Iris pigment epithelial cell (primary cell): Measurements from ENCODE around the gene SUMF1.
"Not testable (repeated sequence)": the region's sequence is repeated elsewhere in the genome, so short reads cannot be mapped to it uniquely, and the experiment has no call there.

Experiments used
- DNase-seq: peaks from one replicate; pipeline ENCODE4 v3.0.0-alpha.2; 2011; ENCODE audit warnings: low read depth

Gene SUMF1

DNA sequence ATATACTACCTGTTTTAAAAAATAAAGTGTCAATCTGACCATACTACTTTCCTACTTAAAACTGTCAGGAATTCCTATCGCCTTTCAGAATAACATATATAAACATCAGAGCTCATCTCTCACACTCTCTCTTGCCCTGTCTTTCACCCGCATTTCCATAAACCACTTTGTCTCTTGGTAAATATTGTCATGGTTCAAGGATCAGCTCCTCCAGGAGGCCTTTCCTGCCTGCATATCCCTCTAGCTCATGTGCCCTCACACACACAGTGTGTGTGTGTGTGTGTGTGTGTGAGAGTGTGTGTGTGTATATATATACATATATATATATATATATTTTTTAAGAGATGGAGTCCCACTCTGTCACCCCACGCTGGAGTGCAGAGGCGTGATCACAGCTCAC lies 6.7 kb downstream of the SUMF1 start:
- DNase-seq, result no peak

DNA sequence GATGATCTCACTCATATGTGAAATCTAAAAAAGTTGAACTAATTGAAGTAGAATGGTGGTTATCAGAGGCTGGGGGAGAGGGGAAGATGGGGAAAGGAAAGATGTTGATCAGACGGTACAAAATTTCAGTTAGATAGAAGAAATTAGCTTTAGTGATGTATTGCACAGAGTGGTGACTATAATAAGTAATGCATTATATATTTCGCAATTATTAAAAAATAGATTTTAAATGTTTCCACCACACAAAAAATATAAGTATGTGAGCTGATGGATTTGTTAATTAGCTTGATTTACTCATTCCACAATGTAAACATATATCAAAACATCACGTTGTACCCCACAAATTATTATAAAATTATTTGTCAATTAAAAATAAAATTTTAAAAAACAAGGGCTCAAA lies 8.1 kb downstream of the SUMF1 start:
- DNase-seq, result no peak

DNA sequence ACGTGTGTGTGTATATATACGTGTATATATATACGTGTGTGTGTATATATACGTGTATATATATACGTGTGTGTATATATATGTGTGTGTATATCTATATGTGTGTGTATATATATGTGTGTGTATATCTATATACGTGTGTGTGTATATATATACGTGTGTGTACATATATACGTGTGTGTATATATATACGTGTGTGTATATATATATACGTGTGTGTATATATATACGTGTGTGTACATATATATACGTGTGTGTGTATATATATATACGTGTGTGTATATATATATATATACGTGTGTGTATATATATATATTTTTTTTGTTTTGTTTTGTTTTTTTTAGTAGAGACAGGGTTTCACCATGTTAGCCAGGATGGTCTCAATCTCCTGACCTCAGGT lies 10.3 kb downstream of the SUMF1 start:
- not testable (repeated sequence) for DNase-seq

DNA sequence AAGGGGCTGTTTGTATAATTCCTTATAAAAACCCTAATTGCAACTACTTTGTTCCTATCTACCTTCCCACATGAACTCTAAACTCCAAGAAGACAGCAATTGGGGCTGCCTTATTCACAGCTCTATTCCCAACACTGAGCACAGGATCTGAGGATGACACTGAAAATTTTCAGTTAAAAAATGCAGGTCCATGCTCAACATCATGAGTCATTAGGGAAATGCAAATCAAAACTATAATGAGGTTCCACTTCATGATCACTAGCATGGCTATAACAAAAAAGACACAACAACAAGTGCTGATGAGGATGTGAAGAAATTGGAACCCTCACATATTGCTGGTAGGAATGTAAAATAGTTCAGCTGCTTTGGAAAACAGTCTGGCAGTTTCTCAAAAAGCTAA lies 12.9 kb downstream of the SUMF1 start:
- DNase-seq, result no peak

DNA sequence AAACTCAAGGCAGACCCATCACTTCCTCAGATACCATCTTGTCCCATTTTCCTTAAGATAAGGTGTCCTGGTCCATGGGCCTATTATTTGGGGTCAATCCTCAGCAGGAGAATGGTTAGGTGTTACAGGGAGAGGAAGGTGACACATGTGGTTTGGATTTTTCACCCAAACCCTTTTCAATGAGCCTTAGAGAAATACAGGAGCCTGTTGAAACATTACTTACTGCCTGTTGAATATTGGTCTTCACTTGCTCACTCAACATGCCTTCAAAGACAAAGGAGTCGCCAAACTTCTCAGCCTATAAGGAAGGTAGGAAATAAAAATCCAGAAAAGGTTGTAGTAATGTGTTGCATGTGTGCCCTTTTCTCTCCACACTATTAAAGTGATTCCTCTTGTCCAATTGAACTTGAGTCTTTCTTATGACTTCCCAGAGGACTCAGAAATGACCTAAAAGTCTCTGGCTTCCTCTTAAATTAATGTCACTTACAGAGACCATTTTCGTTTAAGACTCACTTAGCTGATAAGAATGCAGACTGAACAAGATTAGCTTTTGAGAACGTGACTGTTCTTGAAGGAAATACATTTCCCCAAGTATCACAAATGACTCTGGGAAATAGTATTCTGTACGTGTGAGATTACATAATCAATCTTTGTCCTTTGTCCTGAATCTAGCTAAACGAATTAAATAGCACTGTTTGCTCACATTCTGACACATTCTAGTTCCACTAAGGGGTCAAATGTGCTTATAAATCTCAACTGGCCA lies 17.8 kb downstream of the SUMF1 start:
- no peak for DNase-seq

DNA sequence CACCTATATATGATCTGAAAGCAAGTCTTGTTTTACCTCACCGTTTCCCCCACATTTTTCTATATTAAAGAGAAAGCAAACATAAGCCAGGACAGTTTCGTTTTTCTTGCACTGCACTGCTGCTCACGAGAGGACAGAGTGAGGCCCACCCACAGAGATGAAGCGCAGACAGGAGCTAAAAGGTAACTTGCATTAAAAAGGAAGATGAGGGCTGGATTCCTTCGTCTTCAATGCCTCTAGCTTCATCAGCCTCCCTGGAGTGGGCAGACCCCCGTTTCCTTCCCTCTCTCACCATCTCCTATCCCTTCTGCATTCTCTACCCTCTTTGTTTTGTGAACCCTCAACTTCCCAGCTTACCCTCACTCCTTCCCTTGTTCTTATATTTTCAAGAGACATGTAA lies 18.9 kb downstream of the SUMF1 start:
- no peak for DNase-seq

DNA sequence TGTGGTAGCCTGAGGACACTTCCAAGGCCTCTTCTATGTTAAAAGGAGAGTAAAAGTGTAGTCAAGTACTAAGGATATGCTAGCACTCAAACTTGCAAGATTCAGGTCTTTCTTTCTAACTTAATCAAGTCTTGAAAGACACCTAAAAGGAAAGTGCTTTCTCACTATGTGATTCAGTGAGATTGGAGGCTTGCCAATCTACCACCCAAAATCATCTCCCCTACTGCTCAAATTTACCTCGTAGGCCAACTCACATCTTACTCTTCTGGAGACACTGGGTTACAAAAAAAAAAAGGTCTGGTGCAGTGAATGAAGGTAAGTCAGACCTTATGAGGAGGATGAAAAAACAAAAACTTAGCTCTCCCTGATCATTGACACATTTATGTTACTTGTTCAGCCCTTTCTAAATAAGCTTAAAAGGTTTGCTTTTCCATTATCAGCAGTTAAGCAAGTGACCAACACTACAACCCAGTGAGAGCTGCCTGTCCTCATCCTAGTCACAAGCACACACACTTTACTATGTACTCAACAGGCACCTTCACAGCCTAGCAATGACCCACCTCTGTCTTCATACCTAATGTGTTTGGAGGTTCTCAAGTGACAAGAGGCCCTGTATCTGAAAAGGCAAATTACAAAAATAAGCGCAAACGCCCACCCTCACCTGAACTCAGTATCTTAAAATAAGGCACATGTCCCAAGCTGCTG lies 19.6 kb downstream of the SUMF1 start:
- DNase-seq, result no peak

DNA sequence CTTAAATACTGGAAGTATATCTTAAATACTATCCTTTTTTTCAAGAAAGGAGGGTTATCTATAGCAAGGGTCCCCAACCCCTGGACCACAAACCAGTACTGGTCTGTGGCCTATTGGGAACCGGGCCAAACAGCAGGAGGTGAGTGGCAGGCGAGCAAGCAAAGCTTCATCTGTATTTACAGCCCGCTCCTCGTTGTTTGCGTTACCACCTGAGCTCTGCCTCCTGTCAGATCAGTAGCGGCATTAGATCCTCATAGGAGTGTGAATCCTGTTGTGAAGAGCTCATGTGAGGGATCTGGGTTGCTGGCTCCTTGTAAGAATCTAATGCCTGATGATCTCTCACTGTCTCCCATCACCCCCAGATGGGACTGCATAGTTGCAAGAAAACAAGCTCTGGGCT lies 26.1 kb downstream of the SUMF1 start:
- DNase-seq, result no peak

DNA sequence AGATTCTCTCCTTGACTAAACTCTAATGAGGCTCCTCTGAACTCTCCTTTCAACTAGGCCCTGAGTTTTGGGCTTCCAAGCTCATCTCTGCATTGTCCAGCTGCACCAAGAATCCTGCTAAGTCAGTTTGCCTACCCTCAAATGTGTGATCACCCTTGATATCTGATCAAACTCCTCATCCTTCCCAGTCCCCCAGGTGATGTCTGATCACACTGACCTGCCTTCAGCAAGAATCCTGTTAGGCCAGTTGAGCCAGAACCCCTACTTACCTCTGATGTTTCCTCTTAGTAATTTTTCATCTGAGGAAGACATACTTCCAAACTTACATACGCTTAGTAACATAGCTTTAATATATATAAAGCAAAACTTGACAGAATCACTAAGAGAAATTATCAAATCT lies 28.8 kb downstream of the SUMF1 start:
- DNase-seq, result no peak

DNA sequence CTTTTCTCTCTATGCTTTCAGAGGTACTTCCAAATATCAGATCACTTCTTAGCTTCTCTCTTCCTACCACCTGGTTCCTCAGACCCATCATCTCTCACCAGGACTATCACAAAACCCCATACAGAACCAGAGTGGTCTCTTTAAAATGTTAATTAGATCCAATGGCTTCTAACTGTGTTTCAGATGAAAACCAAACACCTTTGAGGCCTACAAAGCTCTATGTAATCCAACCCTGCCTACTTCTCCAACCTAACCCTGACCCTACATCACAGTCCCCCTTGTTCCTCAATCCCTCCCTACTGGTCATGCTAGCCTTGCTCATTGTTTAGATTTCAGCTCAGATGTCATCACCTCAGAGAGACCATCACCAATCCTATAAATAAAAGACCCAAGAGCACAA lies 34.8 kb downstream of the SUMF1 start:
- DNase-seq, result no peak

DNA sequence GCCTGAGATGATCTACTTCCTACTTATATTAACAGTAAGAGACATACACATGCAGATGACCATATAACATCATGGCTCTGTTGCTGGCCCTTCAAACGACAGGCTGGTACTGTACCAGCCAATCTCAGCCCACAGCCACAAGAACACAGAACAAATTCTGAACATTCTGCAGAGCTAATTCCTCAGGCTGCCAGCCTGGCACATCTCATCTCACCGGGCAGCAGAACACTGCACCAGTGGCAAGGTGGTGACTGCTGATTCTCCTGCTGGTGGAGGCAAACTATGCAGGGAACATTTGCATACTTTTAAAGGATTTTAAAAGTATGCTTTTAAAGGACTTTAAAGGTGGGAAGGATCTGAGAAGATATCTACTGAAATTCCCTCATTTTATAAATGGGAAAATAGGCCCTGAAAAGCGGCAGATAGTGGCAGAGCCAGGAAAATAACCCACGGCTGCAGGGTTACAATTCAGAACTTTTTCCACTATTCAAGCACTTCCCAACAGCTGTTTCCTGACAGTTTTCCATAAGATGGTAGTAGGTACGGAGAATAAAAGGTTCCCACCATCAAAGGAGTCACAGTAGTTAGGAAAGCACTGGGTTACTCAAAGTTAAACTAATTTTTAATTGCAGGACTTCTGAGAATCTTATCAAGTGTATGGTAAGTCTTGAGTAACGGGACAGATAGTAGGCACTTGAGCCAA lies 37.3 kb downstream of the SUMF1 start:
- no peak for DNase-seq

DNA sequence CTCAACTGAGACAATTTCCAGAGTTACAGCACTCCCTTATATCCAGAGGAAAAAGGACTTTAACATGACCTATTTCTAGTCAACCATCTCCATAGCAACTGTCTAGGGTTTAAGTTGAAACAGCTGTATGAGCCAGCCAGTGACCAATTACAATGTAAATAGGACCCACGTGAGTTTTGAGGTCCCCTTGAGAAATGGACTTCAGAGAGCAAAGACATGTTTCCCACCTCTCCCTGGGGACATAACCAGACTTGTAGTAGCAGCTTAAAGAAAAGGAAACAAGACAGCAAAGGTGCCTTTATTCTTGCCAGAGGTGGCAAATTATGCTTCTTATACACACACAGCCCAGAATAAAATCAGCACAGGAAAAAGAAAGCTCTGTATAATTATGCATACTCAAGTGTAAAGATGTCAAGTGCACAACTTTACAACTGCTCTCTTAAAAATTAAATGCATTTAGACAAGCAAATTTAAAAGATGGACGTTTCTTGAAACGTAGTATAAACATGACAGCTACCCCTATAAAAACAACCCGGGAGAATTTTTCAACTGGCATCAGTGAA lies 40.2 kb downstream of the SUMF1 start:
- peak; percentile 90 for DNase-seq

DNA sequence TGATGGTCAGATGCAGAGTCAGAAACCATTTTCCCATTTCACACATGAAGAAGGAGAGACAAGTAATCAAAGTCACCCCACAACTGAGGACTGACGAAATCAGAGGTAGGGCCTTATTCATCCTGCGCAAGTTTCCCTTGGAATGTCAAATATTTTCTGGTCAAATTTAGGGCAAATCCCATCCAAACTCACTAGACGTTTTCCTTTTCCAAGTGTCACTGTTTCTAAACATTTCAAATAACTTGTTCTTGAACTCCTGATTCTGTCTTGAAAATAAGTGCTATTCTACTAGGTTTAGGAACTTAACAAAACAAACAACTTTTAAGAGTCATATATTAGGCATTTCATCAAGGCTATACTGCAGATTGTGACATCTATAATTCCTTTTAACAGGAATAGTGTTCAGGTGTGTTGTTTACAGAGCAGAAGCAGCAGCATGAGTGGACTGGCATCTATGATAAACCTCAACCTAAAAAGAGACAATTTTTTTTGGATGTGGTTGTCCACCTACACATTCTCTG lies 40.7 kb downstream of the SUMF1 start:
- peak; percentile 47 for DNase-seq

DNA sequence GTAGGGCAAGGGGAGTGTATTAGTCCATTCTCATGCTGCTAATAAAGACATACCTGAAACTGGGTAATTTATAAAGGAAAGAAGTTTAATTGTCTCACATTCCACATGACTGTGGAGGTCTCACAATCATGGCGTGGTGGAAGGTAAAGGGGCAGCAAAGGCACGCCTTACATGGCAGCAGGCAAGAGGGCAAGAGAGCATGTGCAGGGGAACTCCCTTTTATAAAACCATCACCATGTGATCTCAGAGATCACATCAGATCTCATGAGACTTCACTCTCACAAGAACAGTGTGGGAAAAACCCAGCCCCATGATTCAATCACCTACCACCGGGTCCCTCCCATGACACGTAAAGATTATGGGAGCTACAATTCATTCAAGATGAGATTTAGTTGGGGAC lies 41.4 kb downstream of the SUMF1 start:
- peak; percentile 44 for DNase-seq

DNA sequence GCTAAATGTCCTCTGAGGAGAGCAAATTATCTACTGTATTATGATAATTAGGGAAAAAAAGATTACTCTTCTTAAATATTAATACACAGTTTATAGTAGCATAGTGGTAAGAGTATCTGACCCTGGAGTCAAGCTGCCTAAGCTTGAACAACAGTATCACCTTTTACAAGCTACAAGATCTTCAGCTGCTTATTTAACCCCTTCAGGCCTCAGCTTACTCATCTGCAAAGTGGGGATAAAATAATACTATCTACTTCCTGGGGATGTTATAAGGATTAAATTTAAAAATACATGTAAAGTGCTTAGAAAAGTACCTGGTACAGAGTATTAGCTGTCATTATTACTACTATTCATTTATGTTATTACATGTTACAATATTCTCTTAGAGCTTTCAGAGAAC lies 42.0 kb downstream of the SUMF1 start:
- no peak for DNase-seq

DNA sequence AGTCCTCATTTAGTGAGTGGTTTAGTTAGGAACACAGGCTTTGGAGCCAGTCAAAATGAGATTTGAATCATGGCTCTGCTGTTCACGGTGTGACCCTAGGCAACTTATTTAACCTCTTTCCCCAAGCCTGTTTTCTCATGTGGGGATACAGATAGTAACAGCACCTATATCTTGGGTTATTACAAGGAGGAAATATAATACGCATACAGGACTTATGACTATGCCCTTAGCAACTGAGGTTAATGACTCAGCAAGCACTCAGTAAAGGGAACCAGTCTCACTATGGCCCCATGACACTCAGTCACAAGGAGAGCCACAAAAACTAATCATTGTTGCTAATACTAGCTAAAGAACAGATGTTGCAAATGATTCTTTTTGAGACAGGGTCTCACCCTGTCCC lies 45.9 kb downstream of the SUMF1 start:
- DNase-seq, result peak; percentile 83

DNA sequence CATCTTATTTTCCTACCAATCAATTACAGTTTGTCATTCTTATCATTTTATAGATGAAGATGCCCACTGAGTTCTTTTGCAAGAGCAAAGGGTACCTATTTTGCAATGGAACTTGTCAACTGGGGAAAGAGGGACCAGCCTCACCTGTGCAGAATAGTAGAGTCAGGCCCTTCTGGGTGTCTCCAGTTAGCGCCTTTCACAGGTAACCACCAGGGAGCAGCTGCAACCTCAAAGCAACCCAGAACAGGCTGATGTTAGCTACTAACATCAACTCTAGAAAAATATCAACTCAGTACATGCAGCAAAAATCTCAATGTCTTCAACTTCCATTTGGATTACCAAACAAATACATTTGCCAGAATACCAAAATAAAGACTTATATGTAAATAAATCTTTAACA lies 47.1 kb downstream of the SUMF1 start:
- DNase-seq, result no peak

DNA sequence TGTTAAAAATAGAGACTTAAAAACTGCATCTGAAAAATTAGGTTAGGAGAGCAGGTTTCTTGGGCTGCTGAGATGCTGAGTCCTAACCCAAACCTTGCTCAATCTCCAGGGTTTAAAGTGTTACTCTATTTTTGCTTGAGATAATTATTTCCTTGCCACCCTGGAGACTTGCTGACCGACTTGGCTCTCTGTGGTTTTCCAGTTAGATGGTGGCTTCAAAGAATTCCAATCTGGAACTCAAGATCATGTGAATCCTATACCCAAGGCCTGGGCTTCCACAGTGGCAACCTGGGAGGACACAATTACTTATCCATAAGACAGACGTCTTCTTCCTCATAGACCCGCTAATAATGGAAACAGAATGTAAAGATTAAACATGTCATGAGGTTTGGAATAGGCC lies 47.7 kb downstream of the SUMF1 start:
- no peak for DNase-seq

DNA sequence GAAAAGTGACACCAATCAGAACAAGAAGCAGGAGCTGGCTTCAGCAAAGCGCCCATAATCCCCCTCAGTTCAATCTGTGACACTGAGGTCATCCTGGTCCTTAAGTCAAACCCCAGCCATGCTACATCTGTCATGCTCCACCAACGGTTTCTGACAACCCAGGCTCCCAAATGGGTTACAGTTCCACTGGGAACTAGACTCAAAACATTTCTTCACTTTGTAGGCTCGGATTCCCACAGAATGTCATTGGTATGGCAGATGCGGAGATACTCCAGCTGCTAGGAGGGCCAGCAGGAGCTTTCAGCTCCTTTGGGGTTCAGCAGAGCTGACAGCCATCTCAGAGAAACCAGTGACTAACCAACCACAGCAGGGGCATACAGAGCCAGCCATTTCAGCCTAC lies 48.9 kb downstream of the SUMF1 start:
- no peak for DNase-seq

DNA sequence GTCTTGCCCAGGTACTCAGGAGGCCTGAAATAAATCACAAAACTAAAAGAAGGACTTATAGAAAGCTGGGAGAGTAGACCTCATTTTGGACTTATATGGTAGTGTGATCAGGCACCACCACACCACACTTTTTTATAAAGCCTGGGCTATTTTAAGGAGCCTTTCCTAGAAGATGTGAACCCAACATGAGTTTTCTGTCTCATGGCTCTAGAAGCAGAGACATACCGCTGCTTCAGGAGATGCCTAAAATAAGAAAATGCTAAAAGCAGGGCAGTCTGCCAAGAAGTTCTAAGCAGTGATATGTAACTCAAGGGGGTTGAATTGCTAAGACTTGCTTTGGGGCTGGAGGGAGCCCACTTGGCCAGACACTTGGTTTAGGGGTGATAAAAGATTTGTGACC lies 49.6 kb downstream of the SUMF1 start:
- peak; percentile 66 for DNase-seq

DNA sequence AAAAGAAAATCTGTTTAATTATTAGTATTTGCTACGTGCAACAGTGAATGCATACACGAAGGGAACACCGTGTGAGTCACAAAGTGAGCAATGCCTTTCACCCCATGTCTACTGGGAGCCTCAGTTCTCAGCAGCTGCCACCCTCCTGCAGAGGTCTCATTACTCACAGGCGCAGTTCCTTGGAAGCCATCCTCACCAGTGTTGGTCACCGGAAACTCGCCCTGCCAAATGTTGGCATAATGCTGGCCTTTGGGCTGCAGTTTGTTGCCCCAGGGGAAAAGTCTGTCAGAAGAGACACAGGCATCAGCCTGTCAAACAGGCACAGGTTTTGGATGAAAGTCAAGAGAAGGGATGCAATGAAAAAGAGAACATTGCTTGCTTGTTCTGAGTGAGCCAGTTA lies 50.1 kb downstream of the SUMF1 start:
- peak; percentile 89 for DNase-seq

DNA sequence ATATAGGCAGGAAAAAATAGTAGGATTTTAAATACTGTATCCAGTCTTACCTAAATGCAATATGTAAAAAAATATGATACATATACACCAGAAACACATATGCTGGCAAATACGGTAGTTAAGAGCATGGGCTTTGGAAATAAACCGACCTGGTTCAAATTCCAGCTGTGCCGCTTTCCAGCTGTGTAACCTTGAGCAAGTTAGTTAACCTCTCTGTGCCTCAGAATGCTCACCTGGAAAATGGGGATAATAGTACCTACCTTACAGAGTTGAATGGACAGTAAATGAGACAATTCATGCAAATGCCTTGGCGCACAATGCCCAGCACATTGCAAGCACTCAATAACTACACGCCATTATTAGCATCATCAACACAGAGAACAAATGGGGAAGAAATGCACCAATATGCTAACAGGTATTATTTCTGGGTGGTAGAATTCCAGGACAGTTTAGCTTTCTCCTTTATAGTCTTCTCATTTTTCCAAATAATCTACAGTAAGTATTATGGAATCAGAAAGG lies 50.6 kb downstream of the SUMF1 start:
- no peak for DNase-seq
